Esophagus squamous epithelium (tissue), 4 donors: ENCODE measurements around the gene ISG15.

Source experiments
- CTCF ChIP-seq, 6 experiments: fragments of 450-650 bp in 4 of 6; fragments of 200-600 bp in 2 of 6; sonication (generic) in 2 of 6; IDR thresholded peaks; one replicate each; pipeline ENCODE4 v1.5.1; 2016 to 2019; ENCODE audit warnings: antibody characterized with exemption in 6 of 6, mild to moderate bottlenecking in 4 of 6, moderate library complexity in 4 of 6
- POLR2A ChIP-seq, 4 donors: fragments of 450-650 bp; IDR thresholded peaks; one replicate each; pipeline ENCODE4 v1.6.1; 2017; ENCODE audit warnings: antibody characterized with exemption in 4 of 4, mild to moderate bottlenecking in 4 of 4, moderate library complexity in 3 of 4

GRCh38 chr1:1019122-1019999 lies 6.1 kb downstream of the ISG15 start:
- peak in 5 of 6 experiments; percentile 19 to 53 (median 30) for TF ChIP-seq CTCF (IDR thresholded peaks at IDR 0.05)
- TF ChIP-seq POLR2A (IDR thresholded peaks at IDR 0.05): peak in 1 of 4 donors; percentile 18
